Lung microvascular endothelial cell (primary cell): ENCODE measurements around the gene ARHGAP35. TPM values are rescaled to one million over a fixed set of nuclear protein-coding genes. Genes with fewer than 3 reads are reported as not detected.
"Not testable (repeated sequence)": the region's sequence is repeated elsewhere in the genome, so short reads cannot be mapped to it uniquely, and the experiment has no call there.

ENCODE experiments used
- DNase-seq, 2 donors: peaks; one replicate each; pipeline versions ENCODE4 v3.0.0 to v3.0.0-alpha.2; 2010; ENCODE audit warnings: low read depth in 2 of 2
- total RNA-seq: library from RNA; depleted of rRNA; stranded (reverse); fragments of >200 nt; gene quantifications from 2 replicates; pipeline ENCODE4 v1.2.1, GENCODE V29; 2014

The ARHGAP35 gene
- total RNA-seq: 15.3 and 16.5 TPM in 2 replicates

DNA sequence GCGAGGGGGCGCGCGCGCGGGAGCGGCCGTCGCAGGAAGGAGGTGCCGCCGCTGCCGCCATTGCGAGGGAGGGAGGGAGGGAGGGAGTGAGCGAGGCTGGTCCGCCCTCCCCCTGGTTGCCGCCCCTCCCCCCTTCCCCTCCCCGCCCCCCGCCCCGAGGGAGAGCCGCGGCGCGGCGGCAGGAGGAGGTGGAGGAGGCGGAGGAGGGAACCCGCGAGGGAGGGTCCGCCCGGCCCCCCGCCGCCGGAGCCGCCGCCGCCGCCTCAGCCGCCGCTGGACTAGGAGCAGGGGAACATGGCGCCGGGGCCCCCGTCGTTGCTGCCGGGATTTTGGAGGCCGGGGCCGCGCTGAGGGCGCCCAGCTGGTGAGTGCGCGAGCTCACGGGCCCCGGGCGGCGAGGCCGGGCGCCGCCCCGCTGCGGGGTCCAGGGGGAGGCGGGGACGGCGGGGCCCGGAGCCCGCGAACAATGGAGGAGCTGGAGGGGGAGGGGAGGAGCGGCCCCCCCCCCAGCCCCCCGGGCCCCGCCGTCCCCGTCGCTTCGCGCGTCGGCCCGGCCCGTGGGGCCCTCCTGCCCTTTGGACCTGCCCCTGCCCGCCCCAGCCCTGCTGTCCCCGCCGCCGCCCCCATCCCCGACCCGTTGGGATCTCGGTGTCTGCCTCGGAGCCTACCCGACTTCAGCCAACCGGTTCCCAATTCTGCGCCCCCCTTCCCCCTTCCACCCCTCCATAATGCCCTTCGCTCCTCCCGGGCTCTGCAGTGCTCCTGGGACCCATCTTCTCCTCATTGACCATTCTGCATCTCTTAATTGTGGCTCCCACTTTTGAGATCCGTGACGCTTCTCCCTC is at the start of gene ARHGAP35:
Gene ARHGAP35, plus strand, starts transcription at position 152 of the 845 bp plus-strand sequence. CDS start 57,679 bp downstream, outside the sequence.
- no peak for DNase-seq

DNA sequence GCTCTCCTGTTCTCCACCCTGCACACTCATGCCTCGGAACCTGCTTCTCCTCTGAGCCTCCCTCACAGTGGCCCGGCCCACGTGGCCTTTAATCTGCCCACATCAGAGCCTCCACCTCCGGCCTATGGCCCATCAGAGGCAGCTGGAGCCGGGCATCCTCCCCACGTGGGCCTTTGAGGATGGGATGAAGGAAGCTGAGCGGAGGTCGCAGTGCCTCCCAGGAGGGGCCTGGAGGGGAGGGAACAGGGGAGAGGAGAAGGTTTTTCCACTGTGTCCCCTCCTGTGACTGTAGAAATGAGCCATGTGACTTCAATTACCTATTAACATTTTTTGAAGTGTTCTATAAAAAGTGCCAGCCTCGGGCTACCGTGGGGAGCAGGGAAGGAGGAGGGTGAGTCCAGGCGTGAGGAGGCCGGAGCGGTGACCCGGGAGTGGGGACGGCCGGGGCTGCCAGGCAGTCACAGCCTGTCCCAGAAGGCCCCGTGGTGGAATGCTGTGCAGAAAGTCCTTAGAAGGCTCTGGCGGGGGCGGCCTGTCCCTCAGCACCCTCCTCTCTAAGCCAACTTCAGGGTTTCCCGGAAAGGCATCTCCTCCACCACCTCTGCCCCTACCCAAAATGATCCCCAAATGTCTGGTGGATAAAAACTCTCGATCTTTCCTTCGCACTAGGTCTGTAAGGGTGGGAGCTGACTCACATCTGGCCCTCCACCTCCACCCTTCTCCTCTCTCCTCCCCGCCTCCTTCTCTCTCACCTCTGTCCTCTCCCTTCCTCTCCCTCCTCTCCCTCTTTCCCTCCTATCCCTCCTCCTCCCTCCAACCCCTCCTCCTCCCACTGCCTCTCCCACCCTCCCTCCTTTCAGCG is 47.6 kb upstream of the ARHGAP35 start:
- DNase-seq: no peak

DNA sequence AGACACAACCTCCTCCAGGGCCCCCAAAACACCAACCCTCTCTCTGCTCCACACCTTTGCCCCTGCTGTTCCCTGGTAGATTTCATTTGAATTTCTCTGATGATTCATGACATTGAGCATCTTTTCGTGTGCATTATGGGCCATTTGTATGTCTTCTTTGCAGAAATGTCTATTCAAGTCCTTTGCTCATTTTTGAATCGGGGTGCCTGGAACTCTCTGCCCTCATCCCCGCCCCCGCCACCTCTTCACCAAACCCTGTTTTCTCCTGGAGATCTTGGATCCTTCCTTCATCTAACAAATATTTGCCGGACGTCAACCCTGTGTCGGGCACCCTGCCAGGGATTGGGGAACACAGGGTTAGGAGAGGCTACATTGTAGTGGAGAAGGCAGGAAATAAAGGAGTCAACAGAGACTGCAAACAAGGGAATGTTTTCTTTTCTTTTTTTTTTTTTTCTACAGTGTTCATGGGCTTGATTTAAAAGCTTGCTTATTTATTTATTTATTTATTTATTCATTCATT is 46.9 kb upstream of the ARHGAP35 start:
- DNase-seq: peak; percentile 72 to 80

DNA sequence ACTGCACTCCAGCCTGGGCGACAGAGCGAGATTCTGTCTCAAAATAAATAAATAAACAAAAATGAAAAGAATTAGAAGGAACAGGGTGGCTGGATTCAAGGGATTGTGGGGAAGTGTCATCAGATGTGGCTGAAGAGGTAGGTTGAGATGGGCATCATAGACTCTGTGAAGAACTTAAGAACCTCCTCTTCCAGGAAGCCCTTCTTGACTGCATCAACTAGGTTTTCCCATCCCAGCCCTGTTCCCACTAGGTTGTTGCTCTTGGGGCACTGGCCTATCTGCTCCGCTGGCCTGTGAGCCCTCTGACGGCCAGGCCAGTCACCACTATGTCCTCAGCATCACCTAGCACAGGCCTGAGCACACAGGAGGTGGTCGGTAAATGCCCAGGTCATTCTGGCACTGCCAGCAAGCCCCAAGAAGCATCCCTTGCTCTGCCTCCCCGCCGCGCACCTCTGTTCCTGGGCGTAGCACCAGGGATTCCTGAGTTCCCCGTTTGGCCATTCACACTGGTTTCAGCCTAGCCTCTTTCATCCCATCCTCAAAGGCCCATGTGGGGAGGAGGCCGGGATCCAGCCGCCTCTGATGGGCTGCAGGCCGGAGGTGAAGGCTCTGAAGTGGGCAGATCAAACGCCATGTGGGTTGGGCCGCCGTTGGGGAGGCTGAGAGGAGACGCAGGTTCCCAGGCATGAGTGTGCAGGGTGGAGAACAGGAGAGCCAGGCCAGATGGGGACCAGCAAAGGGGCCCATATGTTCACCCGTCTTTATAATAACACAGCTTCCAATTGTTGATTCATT is 44.8 kb upstream of the ARHGAP35 start:
- no peak for DNase-seq

DNA sequence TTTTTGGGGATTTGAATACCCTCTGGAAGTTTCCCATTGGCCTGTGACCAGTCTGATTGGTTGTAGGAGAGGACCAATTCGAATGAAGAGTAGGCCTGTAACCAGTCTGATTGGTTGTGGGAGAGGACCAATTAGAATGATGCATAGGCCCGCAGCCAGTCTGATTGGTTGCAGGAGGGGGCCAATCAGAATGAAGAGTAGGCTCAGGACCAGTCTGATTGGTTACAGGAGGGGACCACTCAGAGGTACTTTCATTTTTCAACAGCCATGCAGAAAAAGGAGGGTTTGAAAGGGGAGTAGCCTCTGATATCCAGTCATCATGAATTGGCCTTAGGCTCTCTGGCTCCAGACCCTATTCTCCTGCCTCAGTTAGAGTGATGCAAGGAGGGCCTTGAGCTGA is 42.0 kb upstream of the ARHGAP35 start:
- peak; percentile 13 to 35 for DNase-seq

DNA sequence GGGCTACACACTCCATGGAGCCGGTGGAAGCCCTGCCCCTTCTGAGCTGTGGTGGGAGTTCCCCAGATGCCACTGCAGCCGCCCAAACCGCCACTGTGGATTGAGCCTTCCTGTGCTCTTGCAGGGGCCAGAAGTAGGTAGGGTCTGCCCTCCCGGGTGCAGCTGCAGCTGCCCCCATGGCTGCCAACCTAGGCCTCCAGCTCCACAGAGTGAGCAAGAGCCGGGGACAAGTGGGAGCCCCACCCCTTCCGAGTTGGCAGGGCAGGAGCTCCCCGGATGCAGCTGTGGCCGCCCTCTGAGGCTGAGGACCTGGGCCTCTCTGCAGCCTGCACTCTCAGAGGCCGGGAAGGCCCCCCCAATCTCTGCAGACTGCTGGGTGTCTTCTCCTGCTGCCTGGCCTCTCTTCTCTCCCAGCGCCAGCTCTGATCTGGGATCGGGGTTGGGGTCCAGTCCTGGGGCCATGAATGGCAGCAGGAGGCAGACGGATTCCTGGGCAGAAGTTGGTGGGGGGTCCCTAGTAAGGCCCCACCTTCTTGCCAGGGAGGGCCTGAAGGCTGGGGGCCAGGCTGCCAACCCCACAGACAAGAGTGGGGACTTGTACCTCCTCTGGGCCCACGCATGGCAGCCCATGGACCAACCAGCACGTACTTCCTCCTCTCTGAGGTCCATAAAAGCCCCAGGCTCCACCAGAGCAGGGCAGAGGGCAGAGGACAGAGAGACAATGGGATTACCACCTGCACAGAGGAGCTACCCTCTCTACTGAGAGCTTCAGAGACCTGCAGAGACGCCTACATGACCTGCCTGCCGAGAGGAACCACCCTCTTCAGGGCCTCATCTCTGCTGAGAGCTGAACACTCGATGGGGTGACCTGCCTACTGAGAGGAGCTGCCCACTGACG is 39.0 kb upstream of the ARHGAP35 start:
- no peak for DNase-seq

DNA sequence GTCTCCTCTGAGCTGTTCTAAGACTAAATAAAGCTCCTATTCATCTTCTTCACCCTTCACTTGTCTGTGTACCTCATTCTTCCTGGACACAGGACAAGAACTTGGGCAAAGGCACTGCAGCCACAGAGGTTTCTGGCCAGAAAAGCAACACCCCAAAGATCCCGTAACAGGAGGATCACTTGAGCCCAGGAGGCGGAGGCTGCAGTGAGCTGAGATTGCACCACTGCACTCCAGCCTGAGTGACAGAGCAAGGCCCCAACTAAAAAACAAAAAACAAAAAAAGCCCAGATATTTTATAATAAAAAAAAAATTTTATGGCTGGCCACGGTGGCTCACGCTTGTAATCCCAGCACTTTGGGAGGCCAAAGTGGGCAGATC is 38.4 kb upstream of the ARHGAP35 start:
- DNase-seq: not testable (repeated sequence)

DNA sequence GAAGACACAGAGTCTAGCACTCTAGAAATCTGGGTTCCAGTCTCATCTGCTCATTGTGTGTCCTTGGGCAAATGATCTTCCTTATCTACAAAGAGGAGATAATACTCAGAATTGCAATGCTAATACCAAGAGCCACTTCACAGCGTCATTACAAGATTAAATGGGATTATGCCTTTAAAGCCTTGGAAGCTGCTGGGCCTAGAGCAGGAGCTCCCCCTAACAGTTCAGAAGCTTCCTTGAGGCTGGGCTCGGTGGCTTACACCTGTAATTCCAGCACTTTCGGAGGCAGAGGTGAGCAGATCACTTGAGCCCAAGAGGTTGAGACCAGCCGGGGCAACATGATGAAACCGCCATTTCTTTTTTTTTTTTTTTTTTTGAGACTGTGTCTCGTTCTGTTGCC is 37.7 kb upstream of the ARHGAP35 start:
- DNase-seq: no peak

DNA sequence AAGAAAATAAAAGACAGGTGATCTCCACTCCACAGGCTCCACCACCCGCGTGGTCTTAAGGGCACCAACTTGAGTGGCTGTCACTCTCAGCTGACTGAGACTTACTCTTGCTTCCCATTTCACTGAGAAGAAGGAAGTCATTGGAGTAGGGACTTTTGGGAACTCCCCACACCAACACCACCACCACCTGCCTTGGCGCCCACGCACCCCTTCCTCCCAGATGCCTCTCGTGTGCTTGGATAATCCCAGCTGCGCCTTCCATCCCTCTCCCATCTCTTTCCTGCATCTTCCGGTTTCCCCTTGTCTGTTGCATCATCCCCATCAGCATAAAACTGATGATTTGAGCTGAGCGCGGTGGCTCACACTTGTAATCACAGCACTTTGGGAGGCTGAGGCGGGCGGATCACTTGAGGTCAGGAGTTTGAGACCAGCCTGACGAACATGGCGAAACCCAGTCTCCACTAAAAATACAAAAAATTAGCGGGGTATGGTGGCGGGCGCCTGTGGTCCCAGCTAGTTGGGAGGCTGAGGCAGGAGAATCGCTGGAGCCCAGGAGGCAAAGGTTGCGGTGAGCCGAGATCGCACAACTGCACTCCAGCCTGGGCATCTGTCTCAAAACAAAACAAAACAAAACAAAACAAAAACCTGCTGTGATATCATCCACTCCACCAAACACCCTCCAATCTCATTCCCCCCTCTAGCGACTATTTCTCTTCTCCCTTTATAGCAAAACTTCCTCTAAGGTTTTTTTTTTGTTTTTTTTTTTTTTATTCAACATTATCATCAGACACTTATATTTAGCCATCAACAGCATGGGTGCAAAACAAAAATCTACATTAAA is 35.7 kb upstream of the ARHGAP35 start:
- DNase-seq: peak in 1 of 2 donors; percentile 25

DNA sequence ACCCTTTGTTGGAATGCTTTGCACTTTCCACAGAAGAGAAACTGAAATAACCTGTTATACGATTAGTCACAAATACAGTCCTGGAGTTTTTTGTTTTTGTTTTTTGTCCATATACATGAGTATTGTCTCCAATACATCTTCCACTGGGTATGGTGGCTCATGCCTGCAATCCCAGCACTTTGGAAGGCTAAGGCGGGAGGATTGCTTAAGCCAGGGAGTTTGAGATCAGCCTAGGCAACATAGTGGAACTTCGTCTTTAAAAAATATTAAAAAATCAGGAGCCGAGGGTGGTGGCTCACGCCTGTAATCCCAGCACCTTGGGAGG is 35.1 kb upstream of the ARHGAP35 start:
- no peak for DNase-seq

DNA sequence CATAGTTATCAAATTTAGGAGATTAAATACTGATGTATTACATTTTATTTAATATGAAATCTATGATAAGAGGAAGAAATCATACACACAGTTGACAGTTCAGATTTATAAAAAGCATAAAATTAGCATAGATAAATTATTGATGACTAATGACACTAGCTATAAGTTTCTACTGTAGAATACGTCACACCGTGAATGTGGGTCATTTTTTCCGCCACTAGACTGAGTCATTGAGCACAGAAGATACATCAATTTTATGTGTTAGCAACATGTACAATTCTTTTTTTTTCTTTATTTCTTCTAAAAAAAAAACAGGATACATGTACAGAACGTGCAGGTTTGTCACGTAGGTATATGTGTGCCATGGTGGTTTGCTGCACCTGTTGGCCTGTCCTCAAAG is 32.3 kb upstream of the ARHGAP35 start:
- DNase-seq: no peak

DNA sequence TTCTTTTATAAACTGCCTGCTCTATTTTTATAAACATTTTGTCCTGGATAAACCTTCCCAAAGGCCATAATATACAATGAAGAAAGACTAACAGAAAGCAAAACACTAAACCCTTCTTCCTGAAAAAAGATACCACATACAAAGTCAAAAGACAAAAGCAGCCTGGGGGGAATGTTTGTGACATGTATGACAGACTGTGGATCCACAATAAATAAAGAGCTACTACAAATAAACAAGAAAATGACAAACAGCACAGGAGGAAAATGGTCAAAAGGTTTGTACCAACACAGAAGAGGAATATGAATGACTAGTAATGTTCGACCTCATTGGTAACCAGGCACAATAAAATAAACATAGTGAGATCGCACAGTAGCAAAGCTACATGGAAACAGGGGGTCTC is 29.9 kb upstream of the ARHGAP35 start:
- no peak for DNase-seq

DNA sequence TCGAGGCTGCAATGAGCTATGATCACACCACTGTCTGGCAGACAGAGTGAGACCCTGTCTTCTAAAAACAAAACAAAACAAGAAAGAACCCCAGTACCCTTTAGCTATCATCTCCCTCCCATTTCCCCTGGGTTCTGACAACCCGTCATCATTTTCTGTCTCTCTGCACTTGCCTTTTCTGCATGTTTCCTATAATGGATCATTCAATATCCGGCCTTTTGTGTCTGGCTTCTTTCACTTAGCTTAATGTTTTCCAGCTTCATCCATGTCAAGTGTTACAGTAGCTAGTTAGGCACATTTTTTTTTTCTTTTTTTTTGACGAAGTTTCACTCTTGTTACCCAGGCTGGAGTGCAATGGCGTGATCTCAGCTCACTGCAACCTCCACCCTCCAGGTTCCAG is 26.7 kb upstream of the ARHGAP35 start:
- DNase-seq: no peak

DNA sequence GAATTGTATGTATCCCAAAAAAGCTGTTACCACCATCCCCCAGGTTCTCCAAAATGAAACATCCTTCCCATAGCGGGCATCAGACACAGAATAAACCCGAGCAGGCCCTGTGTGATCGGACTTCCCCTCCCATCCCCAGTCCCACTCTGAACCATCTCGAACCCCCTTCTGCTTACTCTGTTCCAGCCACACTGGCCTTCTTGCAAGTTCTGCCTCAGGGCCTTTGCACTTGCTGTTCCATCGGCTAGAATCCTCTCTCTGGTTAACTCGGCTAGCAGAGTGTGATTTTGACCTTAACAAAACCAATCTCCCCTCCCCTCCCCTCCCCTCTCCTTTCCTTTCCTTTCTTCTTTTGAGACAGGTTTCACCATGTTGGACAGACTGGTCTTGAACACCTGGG is 25.8 kb upstream of the ARHGAP35 start:
- DNase-seq: no peak

DNA sequence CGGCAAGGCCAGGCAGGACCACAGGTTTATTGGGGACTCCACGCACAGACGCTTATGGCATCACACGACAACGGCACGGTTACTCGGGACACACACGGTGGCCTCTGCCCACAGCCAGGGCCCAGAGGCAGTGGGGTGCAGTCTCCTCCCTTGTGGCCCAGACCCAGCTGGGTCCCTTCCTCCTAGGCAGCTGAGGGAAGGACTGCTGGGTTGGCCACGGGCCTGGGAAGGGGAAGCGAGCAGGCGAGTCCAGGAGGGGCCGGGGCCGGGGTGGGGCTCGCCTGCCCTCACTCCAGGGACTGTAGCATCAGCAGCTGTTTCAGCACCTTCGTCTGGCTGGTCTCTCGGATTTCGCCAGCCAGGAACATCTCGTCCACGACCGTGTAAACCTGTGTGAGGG is 22.6 kb upstream of the ARHGAP35 start:
- DNase-seq: no peak

DNA sequence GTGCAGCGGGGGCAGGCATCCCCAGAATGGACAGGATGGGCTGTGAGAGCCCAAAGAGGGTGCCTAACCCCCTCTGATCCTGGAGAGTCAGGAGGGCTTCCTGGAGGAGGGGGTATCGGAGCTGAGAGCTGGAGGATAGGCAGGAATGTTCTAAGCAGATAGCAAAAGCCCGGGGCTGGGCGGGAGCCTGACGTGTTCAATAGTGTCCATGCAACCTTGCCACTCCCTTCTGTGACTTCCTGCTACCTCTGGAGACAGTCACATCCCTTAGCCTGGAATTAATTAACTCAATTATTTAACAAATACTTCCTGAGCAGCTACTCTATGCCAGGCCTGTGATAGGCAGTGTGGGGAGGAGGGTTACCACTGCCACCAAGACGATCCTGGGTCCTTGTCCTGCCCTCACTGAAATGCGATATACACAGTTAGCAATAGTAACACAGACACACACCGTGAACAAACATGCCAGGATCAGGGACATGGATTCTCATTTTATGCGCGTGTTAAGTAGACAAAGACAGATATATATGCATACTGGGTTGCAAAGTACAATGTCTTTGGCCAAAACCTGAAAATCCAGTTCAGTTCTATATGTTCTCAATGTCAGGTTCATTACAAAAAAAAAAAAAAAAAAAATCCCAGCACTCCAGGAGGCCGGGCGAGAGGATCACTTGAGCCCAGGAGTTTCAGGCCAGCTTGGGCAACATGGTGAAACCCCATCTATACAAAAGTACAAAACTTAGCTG is 20.9 kb upstream of the ARHGAP35 start:
- DNase-seq: no peak

DNA sequence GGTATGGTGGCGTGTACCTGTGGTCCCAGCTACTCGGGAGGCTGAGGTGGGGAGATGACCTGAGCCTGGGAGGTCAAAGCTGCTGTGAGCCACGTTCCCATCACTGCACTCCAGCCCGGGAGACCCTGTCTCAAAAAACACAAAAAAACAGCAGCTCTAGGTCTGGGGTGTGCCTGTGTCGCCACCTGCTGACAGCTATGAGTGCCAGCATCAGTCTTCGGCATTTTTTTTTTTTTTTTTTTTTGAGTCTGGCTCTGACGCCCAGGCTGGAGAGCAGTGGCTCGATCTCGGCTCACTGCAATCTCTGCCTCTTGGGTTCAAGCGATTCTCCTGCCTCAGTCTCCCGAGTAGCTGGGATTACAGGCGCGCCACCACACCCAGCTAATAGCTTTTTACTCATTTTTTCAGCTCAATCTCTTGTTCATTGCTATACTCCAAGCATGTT is 20.3 kb upstream of the ARHGAP35 start:
- peak; percentile 73 to 83 for DNase-seq

DNA sequence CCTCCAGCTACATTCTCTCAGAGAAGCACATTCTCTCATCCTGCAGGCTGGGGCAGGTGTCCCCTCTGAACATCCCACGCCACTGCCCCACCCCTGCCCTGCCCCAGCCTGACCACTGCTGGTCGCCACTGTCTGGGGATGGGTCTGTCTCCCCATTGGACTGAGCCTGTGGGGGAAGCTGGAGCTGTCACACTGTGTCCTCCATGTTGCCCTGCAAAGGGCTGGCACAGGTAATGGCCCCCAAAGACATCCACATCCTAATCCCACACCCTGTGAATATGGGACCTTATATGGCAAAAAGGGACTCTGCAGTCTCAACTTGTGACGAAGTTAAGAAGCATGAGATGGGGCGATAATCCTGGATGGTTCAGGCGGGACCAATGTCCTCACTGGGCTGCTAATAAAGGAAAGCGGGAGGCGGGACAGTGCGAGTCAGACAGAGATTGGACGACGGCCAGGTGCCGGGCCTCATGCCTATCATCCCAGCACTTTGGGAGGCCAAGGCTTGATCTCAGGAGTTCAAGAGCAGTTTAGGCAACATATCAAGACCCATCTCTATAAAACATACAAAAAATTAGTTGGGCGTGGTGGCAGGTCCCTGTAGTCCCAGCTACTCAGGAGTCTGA is 19.2 kb upstream of the ARHGAP35 start:
- peak; percentile 55 to 63 for DNase-seq
